AML-193 (cell line): Measurements from ENCODE around the gene PCBP4.
"Not testable (repeated sequence)": the region's sequence is repeated elsewhere in the genome, so short reads cannot be mapped to it uniquely, and the experiment has no call there.

ENCODE experiments used
- DNase-seq, 2 experiments: peaks; one replicate each; lab custom pipeline; 2025; lab: John Stamatoyannopoulos, UW

Gene PCBP4

GRCh38 chr3:51994530-51994929 lies 27.3 kb upstream of the PCBP4 start:
- no peak for DNase-seq

DNA sequence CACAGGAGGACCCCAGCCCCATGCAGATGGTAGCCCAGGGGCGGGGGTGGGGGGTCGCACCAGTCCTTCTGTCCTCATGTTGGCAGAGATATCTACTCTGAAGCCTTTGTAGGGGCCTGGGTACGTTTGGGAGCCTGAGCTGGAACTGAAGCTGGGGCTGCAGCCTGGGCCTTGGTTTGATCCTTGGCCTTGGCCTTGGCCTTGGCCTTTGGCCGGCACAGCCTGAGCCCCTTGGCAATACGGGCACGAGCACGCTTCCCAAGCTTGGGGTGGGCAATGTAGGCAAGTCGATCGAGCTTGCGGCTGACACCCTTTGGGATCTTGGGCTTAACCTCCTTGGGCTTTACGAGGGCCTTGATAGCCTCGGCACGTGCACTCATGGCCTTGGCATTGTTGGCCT lies 26.4 kb upstream of the PCBP4 start:
- not testable (repeated sequence) for DNase-seq

GRCh38 chr3:51992017-51992682 lies 24.9 kb upstream of the PCBP4 start:
- no peak for DNase-seq

- not testable (repeated sequence) for DNase-seq
Observed at GRCh38 chr3:51990501-51990971, 23.3 kb upstream of the PCBP4 start.

DNA sequence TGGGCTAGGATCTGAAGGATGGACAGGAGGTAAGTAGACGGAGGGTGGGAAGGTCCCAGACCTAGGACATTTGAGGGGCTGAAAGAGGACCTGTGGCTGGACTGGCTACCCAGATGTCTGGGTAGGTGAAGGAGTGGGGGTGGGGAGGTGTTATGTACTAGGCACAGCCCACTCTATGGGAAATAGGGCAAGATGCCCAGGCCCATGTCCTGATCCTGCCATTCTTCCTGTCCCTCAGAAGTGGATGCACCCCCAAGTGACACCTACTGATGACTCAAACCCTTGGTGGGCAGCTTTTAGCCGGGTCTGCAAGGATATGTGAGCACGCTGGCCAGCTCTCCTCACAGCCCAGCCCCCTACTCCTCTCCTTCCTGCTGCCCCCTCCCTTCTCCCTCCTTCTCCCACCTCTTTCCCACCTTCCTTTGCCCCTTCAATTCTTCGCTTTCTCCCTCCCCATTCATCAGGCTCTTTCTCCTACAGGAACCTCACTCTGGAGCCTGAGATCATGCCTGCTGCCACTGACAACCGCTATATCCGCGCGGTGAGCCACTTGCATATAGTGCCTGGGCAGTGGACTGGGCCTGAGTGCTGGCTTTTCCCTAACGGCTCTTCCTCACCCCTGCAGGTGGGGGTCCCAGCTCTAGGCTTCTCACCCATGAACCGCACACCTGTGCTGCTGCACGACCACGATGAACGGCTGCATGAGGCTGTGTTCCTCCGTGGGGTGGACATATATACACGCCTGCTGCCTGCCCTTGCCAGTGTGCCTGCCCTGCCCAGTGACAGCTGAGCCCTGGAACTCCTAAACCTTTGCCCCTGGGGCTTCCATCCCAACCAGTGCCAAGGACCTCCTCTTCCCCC lies 21.3 kb upstream of the PCBP4 start:
- no peak for DNase-seq

GRCh38 chr3:51987568-51987967 lies 20.3 kb upstream of the PCBP4 start:
- no peak for DNase-seq

- no peak for DNase-seq
Observed at GRCh38 chr3:51986010-51986947, 19.0 kb upstream of the PCBP4 start.

GRCh38 chr3:51985063-51985462 lies 17.8 kb upstream of the PCBP4 start:
- no peak for DNase-seq

DNA sequence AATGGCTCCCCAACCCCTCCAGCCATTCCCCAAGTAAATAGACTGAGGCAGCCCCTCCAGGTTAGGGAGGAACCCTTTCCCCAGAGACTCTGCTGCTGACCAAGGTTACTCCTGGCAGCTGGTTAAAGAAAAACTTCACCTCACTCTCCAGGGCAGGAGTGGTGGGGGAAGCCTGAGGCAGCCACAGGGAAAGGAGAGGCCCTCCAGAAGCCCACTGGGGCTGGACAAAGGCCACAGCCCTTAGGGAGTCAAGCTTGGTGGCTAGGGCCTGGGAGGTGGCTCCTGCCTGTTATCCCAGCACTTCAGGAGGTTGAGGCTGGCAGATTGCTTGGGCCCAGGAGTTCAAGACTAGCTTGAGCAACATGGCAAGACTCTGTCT lies 17.0 kb upstream of the PCBP4 start:
- DNase-seq, result no peak

DNA sequence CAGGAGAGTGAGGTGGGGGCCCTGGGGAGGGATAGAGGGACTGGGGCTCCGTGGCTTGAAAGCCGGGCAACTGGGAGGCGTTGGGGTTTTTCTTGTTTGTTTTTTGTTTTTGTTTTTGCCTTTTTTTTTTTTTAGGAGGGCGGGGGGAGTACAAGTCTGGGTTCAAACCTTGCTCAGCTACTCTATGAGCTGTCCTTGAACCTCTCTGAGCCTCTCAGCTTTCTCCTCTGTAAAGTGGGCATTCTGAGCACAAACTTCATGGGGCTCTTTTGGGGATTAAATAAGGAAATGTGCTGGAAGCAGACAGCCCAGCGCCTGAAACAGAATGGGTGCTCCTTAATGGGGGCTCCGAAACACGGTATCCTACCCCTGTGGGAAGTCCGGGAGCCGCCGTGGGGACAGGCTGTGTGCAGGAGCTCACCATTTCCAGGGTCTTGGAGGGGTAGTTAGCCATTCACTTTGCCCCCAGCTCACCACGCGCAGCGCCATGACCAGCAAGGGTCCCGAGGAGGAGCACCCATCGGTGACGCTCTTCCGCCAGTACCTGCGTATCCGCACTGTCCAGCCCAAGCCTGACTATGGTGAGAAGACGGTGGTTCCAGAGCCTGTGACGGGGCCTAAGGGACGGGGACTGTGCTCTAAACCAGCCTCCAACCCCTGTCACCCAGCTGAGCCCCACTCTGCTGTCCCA lies 16.5 kb upstream of the PCBP4 start:
- no peak for DNase-seq

- peak; percentile 83 to 87 for DNase-seq
Observed at GRCh38 chr3:51982838-51983577, 15.8 kb upstream of the PCBP4 start, which contains the start of gene ACY1. Gene ACY1, plus strand, starts transcription at chr3:51983535. Its CDS starts 530 bp downstream, at chr3:51984065.

GRCh38 chr3:51982352-51982837 lies 15.1 kb upstream of the PCBP4 start:
- DNase-seq, result peak; percentile 76 to 78

GRCh38 chr3:51980253-51980652 lies 13.0 kb upstream of the PCBP4 start:
- no peak for DNase-seq

GRCh38 chr3:51978143-51978502 lies 10.9 kb upstream of the PCBP4 start:
- no peak for DNase-seq

DNA sequence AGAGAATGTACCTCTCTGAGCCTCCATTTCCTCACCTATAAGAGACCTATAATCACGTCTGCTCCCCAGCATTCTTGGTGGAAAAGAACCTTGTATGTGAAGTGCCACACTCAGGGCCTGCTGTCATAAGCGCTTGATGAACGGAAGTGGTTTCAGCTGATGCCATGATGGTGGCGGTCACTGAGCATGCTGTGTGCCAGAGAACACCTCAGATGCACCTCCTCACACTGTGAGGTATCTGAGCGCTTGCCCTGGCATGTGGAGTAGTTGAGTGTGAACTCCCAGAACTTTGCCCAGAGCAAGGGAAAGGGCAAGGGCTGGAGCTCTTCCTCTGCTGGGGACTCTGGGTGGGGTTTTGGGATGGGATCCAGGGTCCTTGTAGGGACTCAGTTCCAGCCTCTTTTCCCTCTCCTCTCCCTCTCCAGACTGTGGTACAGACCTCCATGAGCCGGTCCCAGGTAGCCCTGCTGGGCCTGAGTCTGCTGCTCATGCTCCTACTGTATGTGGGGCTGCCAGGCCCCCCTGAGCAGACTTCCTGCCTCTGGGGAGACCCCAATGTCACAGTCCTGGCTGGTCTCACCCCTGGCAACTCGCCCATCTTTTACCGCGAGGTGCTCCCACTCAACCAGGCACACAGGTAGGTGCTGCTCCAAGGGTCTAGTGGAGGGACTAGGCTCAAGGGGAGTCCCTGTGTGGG lies 10.3 kb upstream of the PCBP4 start:
- no peak for DNase-seq

DNA sequence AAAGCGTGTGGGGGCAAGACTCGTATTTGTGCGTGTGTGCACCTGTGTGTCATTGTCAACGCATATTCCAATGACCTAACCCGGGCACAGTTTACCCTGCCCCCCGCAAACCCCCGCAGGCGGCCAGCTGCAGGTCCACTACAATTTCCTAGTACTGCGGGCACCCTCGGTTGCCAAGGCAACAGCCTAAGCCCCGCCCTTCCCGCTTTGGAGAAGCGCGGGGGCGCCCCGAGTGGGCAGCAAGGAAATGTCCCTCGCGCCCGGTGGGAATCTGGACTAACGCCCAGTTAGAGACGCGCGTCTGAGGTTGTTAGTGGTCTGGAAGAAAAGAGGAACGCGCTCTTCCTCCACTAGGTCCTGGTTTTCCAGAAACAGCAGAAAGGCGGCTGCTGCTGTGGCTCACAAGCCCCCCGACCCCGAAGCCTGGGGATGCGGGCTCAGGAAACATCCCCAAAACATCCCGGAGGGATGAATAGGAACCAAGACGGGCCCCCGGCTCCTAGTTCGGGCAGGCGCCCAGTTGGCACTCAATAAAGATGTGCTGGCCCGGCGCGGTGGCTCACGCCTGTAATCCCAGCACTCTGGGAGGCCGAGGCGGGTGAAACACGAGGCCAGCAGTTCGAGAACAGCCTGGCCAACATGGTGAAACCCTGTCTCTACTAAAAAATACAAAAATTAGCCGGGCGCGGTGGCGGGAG lies 8.7 kb upstream of the PCBP4 start:
- no peak for DNase-seq

GRCh38 chr3:51974963-51975851 lies 8.0 kb upstream of the PCBP4 start, which contains the start of gene ABHD14A:
Gene ABHD14A, plus strand, starts transcription at chr3:51975064. Its CDS starts 72 bp downstream, at chr3:51975136.
- peak; percentile 60 to 67 for DNase-seq

DNA sequence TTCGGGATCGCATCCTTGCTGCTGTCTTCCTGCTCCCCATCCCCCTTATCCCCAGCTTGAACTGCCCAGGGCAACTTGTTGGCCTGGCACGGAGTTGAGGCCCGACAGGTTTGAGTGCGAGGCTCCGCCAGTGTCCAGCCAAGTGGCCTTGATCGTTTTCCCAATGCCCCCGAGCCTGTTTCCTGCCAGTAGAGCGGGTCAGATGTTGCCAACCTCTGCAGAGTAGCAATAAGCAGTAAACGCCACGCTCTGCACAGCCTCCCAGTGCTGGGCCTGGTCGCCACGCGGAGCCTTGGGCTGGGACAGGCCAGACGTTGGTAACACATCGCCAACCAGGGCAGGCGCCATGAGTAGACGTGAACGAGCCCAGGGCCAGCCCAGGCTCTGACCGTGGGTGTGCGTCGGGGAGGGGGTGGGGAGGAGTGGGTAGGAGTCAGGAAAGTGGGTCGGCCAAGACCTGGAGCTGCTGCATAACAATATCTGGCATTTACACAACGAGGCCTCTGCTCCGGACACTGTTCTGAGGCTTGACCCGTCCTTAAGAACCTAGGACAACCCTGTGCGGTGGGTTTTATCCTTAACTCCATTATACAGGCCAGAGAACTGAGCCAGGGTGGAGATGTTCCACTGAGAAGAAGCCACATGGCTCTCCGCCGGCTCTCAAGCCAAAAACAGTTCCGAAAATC lies 7.2 kb upstream of the PCBP4 start:
- DNase-seq, result no peak
